ENCODE results near the gene VCL. TPM values are rescaled to one million over a fixed set of nuclear protein-coding genes. Genes with fewer than 3 reads are reported as not detected.

The VCL gene
- total and polyA plus RNA-seq, 2 donors: 12.0 to 15.4 TPM

DNA sequence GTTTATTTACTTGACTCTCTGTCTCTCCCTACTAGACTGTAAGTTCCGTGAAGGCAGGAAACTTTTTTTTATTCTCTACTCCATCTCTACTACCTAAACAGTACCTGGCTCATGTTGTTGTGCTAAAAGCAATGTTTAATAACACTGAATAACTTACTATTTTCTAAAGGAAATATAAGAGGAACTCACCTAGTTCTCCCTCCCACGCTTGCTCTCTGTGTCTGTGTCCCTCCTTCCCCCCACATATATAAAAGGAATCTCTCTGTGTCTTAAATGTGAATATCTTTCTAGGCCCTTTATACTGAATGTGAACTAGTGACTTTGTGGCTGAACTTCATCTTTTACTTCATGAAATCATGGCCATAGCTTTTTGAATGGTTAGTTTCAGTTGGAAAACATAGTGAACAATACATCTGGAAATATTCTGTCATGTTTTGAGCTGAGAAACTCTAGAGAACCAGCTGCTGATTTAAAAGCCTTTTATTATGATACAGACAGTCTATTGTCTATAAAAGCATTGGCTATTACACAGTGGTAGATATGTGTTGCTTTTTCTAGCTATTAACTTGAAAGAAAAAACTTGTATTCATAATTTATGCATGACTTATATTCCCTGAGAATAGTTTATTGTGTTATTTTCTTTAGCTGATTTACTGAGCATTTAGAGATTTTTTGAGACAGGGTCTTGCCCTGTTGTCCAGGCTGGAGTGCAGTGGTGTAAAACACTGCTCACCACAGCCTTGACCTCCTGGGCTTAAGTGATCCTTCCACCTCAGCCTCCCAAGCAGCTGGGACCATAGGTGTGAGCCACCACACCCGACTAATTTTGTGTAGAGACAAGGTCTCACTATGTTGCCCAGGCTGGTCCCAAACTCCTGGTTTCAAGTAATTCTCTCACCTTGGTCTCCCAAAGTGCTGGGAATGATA, 42.5 kb downstream of the VCL start:
- H3K27ac ChIP-seq (ENCODE audit: low read depth in 1 of 2, low read length in 1 of 2): no peak overlapping the region
- no peaks in the 10 kb centered on the region for H3K27me3 ChIP-seq (ENCODE audit: control insufficient read depth in 2 of 2, insufficient read depth in 1 of 2, low read length in 1 of 2)
- no peaks in the 10 kb centered on the region for H3K36me3 ChIP-seq (ENCODE audit: control insufficient read depth in 2 of 2, insufficient read depth in 2 of 2, low read length in 1 of 2)
- no peak overlapping the region for H3K4me3 ChIP-seq (ENCODE audit: low read length in 2 of 2)
- no peaks in the 10 kb centered on the region for H3K9me3 ChIP-seq (ENCODE audit: control insufficient read depth in 2 of 2, insufficient read depth in 1 of 2, low read length in 1 of 2)
- no peak for DNase-seq (ENCODE audit: low read depth in 6 of 9, low spot score in 9 of 9)
- 63% methylated on average over 3 of the region's 3 CpGs for WGBS
- no peaks in the 10 kb centered on the region for H3K4me1 ChIP-seq (ENCODE audit: control insufficient read depth in 2 of 2, insufficient read depth in 2 of 2, low read length in 2 of 2)

DNA sequence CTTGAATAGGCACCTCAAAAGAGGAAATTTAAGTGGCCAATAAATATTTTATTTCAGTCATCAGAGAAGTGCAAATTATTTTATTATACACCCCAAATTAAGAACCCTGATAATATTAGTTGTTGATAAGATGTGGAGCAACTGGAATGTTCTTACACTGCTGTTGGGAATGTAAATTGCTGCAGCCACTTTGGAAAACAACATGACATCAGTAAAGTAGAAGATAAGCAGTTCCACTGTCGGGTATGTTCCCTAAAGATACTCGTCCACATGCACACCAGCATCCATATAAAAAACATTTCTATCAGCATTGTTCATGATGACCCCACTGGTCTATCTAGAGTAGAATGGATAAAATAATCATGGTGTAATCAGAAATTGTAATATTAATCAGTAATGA, 46.5 kb downstream of the VCL start:
- no peaks in the 10 kb centered on the region for H3K4me1 ChIP-seq (ENCODE audit: control insufficient read depth in 2 of 2, insufficient read depth in 2 of 2, low read length in 2 of 2)
- DNase-seq (ENCODE audit: low read depth in 6 of 9, low spot score in 9 of 9): no peak
- H3K27me3 ChIP-seq (ENCODE audit: control insufficient read depth in 2 of 2, insufficient read depth in 1 of 2, low read length in 1 of 2): no peaks in the 10 kb centered on the region
- no peaks in the 10 kb centered on the region for H3K36me3 ChIP-seq (ENCODE audit: control insufficient read depth in 2 of 2, insufficient read depth in 2 of 2, low read length in 1 of 2)
- H3K27ac ChIP-seq (ENCODE audit: low read depth in 1 of 2, low read length in 1 of 2): no peak overlapping the region
- no peak overlapping the region for H3K4me3 ChIP-seq (ENCODE audit: low read length in 2 of 2)
- no peaks in the 10 kb centered on the region for H3K9me3 ChIP-seq (ENCODE audit: control insufficient read depth in 2 of 2, insufficient read depth in 1 of 2, low read length in 1 of 2)
- WGBS: over 99% methylated on average over 2 of the region's 2 CpGs

DNA sequence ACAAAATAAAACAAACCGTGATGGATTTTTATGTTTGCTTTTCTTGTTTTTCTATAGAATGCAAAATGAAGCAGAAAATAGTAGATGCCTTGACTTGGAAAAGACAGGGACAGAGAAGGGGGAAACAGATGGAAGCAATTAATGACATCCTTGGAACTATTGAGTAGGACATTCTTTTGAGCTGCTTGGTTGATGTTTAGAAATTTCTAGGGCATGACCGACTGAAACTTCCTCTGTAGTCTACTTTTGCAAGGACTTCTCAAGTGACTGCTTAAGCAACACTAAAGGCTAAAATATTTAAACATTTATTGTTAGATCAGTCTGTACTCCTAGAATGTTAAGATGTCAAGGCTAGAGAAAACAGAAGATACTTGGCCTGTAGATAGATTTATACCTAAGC, 49.4 kb downstream of the VCL start:
- Histone ChIP-seq H3K4me1 (ENCODE audit: control insufficient read depth in 2 of 2, insufficient read depth in 2 of 2, low read length in 2 of 2) (no peaks in the 10 kb centered on the region), H3K36me3 (ENCODE audit: control insufficient read depth in 2 of 2, insufficient read depth in 2 of 2, low read length in 1 of 2) (no peaks in the 10 kb centered on the region), H3K27me3 (ENCODE audit: control insufficient read depth in 2 of 2, insufficient read depth in 1 of 2, low read length in 1 of 2) (no peaks in the 10 kb centered on the region), H3K9me3 (ENCODE audit: control insufficient read depth in 2 of 2, insufficient read depth in 1 of 2, low read length in 1 of 2) (no peaks in the 10 kb centered on the region), H3K4me3 (ENCODE audit: low read length in 2 of 2) (no peak overlapping the region), H3K27ac (ENCODE audit: low read depth in 1 of 2, low read length in 1 of 2) (no peak overlapping the region)
- no peak for DNase-seq (ENCODE audit: low read depth in 6 of 9, low spot score in 9 of 9)
- 93% methylated on average over 2 of the region's 2 CpGs for WGBS

DNA sequence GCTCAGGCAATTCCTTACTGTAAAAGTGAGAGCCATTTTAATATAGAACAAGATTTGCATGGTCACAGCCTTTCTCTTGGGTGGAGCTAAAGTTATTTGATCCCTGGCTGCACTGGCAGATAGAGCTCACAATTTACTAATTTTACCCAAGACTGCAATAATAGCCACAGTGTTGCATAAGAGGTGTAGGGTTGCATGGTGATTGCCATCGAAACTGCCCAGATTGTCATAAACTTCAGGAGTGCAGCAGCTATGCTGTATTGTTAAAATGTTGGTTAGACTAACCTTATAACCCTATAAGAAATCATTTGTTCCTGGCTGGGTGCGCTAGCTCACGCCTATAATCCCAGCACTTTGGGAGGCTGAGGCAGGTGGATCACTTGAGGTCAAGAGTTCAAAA, 50.0 kb downstream of the VCL start:
- no peaks in the 10 kb centered on the region for H3K9me3 ChIP-seq (ENCODE audit: control insufficient read depth in 2 of 2, insufficient read depth in 1 of 2, low read length in 1 of 2)
- no peaks in the 10 kb centered on the region for H3K4me1 ChIP-seq (ENCODE audit: control insufficient read depth in 2 of 2, insufficient read depth in 2 of 2, low read length in 2 of 2)
- no peaks in the 10 kb centered on the region for H3K36me3 ChIP-seq (ENCODE audit: control insufficient read depth in 2 of 2, insufficient read depth in 2 of 2, low read length in 1 of 2)
- 96% methylated on average over 3 of the region's 3 CpGs for WGBS
- no peaks in the 10 kb centered on the region for H3K27me3 ChIP-seq (ENCODE audit: control insufficient read depth in 2 of 2, insufficient read depth in 1 of 2, low read length in 1 of 2)
- no peak overlapping the region for H3K27ac ChIP-seq (ENCODE audit: low read depth in 1 of 2, low read length in 1 of 2)
- H3K4me3 ChIP-seq (ENCODE audit: low read length in 2 of 2): no peak overlapping the region
- DNase-seq (ENCODE audit: low read depth in 6 of 9, low spot score in 9 of 9): no peak

DNA sequence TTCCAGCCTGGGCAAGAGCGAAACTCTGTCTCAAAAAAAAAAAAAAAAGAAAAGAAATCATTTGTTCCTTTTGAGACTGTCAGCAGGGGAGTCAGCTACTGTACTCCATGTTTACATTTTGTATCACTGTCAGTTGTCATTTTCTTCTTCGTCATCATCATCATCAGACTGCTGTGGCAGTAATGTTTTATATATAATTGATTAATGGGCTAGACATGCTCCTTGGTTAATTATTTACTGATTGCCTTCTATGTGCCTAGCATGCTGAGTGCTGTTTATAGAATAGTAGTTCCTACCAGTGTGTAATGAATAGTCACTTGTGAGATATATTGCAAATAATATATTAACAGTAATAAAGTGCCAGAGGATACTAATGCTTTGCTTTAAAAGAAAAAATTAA, 50.5 kb downstream of the VCL start:
- Histone ChIP-seq H3K4me3 (ENCODE audit: low read length in 2 of 2) (no peak overlapping the region), H3K27ac (ENCODE audit: low read depth in 1 of 2, low read length in 1 of 2) (no peak overlapping the region), H3K36me3 (ENCODE audit: control insufficient read depth in 2 of 2, insufficient read depth in 2 of 2, low read length in 1 of 2) (no peaks in the 10 kb centered on the region), H3K9me3 (ENCODE audit: control insufficient read depth in 2 of 2, insufficient read depth in 1 of 2, low read length in 1 of 2) (no peaks in the 10 kb centered on the region), H3K27me3 (ENCODE audit: control insufficient read depth in 2 of 2, insufficient read depth in 1 of 2, low read length in 1 of 2) (no peaks in the 10 kb centered on the region), H3K4me1 (ENCODE audit: control insufficient read depth in 2 of 2, insufficient read depth in 2 of 2, low read length in 2 of 2) (no peaks in the 10 kb centered on the region)
- DNase-seq (ENCODE audit: low read depth in 6 of 9, low spot score in 9 of 9): no peak
- 99% methylated on average over 2 of the region's 2 CpGs for WGBS

DNA sequence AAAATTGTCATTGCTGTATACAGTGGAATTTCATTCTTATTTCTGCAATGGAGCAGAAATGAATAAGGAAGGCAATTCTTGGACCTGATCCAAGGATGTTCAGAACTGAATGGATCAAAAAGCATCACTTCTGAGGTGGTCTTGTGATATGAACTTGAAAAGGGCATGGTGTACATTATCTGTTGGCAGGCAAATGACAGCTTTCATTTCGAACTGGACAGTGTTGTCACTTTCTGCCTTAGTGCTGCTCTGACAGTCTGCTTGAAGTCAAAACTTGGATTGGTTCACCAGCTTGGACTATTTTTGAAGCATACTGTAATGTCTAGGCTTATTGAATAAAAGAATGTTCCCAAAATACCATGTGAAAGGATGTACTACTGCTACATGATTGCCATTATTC, 52.0 kb downstream of the VCL start:
- WGBS: 90% methylated on average over 1 of the region's 1 CpG
- DNase-seq (ENCODE audit: low read depth in 6 of 9, low spot score in 9 of 9): no peak
- no peaks in the 10 kb centered on the region for H3K36me3 ChIP-seq (ENCODE audit: control insufficient read depth in 2 of 2, insufficient read depth in 2 of 2, low read length in 1 of 2)
- H3K27me3 ChIP-seq (ENCODE audit: control insufficient read depth in 2 of 2, insufficient read depth in 1 of 2, low read length in 1 of 2): no peaks in the 10 kb centered on the region
- no peaks in the 10 kb centered on the region for H3K4me1 ChIP-seq (ENCODE audit: control insufficient read depth in 2 of 2, insufficient read depth in 2 of 2, low read length in 2 of 2)
- H3K4me3 ChIP-seq (ENCODE audit: low read length in 2 of 2): no peak overlapping the region
- H3K9me3 ChIP-seq (ENCODE audit: control insufficient read depth in 2 of 2, insufficient read depth in 1 of 2, low read length in 1 of 2): no peaks in the 10 kb centered on the region
- H3K27ac ChIP-seq (ENCODE audit: low read depth in 1 of 2, low read length in 1 of 2): no peak overlapping the region

DNA sequence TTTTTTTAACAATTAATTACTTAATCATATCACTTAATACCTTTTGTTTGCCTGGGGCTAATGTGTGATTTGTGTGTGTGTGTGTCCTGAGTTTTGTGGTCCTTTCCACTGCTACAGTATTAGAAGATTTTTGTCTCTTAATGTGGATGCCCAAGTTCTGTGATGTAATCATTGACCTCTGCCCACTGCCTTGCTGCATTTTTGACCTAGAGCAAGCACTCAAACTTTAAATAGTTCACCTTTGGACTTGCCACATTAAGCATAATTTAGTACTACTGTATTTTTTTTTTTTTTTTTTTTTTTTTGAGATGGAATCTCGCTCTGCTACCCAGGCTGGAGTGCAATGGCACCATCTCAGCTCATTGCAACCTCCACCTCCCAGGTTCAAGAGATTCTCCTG, 52.7 kb downstream of the VCL start:
- DNase-seq (ENCODE audit: low read depth in 6 of 9, low spot score in 9 of 9): no peak
- Histone ChIP-seq H3K4me3 (ENCODE audit: low read length in 2 of 2) (no peak overlapping the region), H3K36me3 (ENCODE audit: control insufficient read depth in 2 of 2, insufficient read depth in 2 of 2, low read length in 1 of 2) (no peaks in the 10 kb centered on the region), H3K9me3 (ENCODE audit: control insufficient read depth in 2 of 2, insufficient read depth in 1 of 2, low read length in 1 of 2) (no peaks in the 10 kb centered on the region), H3K27ac (ENCODE audit: low read depth in 1 of 2, low read length in 1 of 2) (no peak overlapping the region), H3K4me1 (ENCODE audit: control insufficient read depth in 2 of 2, insufficient read depth in 2 of 2, low read length in 2 of 2) (no peaks in the 10 kb centered on the region), H3K27me3 (ENCODE audit: control insufficient read depth in 2 of 2, insufficient read depth in 1 of 2, low read length in 1 of 2) (no peaks in the 10 kb centered on the region)
- WGBS: 91% methylated on average over 1 of the region's 1 CpG

DNA sequence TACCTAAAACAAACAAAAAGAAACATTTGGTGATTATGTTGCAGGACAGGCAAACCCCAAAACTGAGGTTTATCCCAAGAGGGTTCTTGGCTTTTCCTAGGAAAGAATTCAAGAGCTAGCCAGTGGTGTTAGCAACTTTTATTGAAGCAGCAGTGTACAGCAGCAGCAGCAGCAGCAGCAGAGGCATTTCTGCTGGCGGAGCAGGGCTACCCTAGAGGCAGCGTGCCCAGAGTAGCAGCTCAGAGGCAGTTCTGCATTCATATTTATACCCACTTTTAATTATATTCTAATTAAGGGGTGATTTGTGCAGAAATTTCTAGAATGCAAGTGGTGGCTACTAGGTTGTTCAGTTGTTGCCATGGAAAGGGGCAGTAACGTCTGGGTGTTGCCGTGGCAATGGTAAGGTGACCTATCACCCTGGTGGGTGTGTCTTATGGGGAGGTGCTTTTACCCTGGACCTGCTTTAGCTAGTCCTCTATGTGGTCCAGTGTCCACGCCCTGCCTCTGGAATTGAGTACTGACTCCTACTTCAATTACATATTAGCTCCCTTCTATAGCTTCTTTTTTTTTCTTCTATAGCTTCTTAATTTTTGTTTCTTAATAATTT, 53.9 kb downstream of the VCL start:
- H3K27me3 ChIP-seq (ENCODE audit: control insufficient read depth in 2 of 2, insufficient read depth in 1 of 2, low read length in 1 of 2): no peaks in the 10 kb centered on the region
- no peak overlapping the region for H3K27ac ChIP-seq (ENCODE audit: low read depth in 1 of 2, low read length in 1 of 2)
- H3K4me3 ChIP-seq (ENCODE audit: low read length in 2 of 2): no peak overlapping the region
- H3K9me3 ChIP-seq (ENCODE audit: control insufficient read depth in 2 of 2, insufficient read depth in 1 of 2, low read length in 1 of 2): no peaks in the 10 kb centered on the region
- no peak for DNase-seq (ENCODE audit: low read depth in 6 of 9, low spot score in 9 of 9)
- WGBS: 97% methylated on average over 5 of the region's 5 CpGs
- H3K36me3 ChIP-seq (ENCODE audit: control insufficient read depth in 2 of 2, insufficient read depth in 2 of 2, low read length in 1 of 2): no peaks in the 10 kb centered on the region
- no peaks in the 10 kb centered on the region for H3K4me1 ChIP-seq (ENCODE audit: control insufficient read depth in 2 of 2, insufficient read depth in 2 of 2, low read length in 2 of 2)

DNA sequence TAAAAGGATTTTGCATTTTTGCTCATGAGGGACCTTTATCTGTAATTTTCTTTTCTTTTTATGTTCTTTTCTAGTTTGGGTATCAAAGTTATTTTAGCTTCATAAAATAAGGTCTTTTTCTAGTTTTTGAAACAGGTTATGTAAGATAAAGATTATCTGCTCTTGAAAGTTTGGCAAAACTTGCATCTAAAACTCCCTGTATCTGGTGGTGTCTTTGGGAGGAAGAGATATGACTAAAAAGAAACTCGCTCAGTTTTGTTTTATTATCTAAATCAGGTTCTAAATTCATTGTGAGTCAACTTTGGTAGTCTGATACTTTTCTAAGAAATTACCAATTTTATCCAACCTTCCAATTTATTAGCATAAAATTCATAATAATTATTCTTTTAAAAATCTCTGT, 55.1 kb downstream of the VCL start:
- no peak for DNase-seq (ENCODE audit: low read depth in 6 of 9, low spot score in 9 of 9)
- no peaks in the 10 kb centered on the region for H3K27me3 ChIP-seq (ENCODE audit: control insufficient read depth in 2 of 2, insufficient read depth in 1 of 2, low read length in 1 of 2)
- H3K4me1 ChIP-seq (ENCODE audit: control insufficient read depth in 2 of 2, insufficient read depth in 2 of 2, low read length in 2 of 2): peaks cover 1 to 3% of the 10 kb centered on the region in 2 donors
- H3K4me3 ChIP-seq (ENCODE audit: low read length in 2 of 2): no peak overlapping the region
- WGBS: 98% methylated on average over 1 of the region's 1 CpG
- H3K36me3 ChIP-seq (ENCODE audit: control insufficient read depth in 2 of 2, insufficient read depth in 2 of 2, low read length in 1 of 2): no peaks in the 10 kb centered on the region
- no peak overlapping the region for H3K27ac ChIP-seq (ENCODE audit: low read depth in 1 of 2, low read length in 1 of 2)
- H3K9me3 ChIP-seq (ENCODE audit: control insufficient read depth in 2 of 2, insufficient read depth in 1 of 2, low read length in 1 of 2): no peaks in the 10 kb centered on the region
